ENCODE results near the gene LTO1.

Gene LTO1

GRCh38 chr11:69641681-69642548 is 33.2 kb downstream of the LTO1 start:
- H3K27ac ChIP-seq (ENCODE audit: low read depth, low read length), result peak overlapping the region; percentile 83
- peak overlapping the region; percentile 80 for H3K4me3 ChIP-seq (ENCODE audit: low read length)
- H3K9ac ChIP-seq (ENCODE audit: low read depth, low read length), result peak overlapping the region; percentile 86
- H3K4me1 ChIP-seq (ENCODE audit: insufficient read depth, low read length), result peaks cover 14% of the 10 kb centered on the region; the same call in 1 of the 2 replicates
- WGBS, result under 1% methylated on average over 66 of the region's 68 CpGs
- no peaks in the 10 kb centered on the region for H3K9me3 ChIP-seq (ENCODE audit: insufficient read depth, low read depth, low read length)
- peaks cover 15% of the 10 kb centered on the region for H3K27me3 ChIP-seq (ENCODE audit: insufficient read depth, low read length)
- peaks cover 35% of the 10 kb centered on the region for H3K36me3 ChIP-seq (ENCODE audit: insufficient read depth, low read length)

- H3K27me3 ChIP-seq (ENCODE audit: insufficient read depth, low read length), result peaks cover 23% of the 10 kb centered on the region
- no peaks in the 10 kb centered on the region for H3K9me3 ChIP-seq (ENCODE audit: insufficient read depth, low read depth, low read length)
- under 1% methylated on average over 43 of the region's 49 CpGs for WGBS
- peak within 1 kb of the TSS; percentile 80 for H3K4me3 ChIP-seq (ENCODE audit: low read length)
- H3K36me3 ChIP-seq (ENCODE audit: insufficient read depth, low read length), result peaks cover 27% of the 10 kb centered on the region
- H3K9ac ChIP-seq (ENCODE audit: low read depth, low read length), result peak within 1 kb of the TSS; percentile 86
- H3K27ac ChIP-seq (ENCODE audit: low read depth, low read length), result peak within 1 kb of the TSS; percentile 97
- peaks cover 16% of the 10 kb centered on the region; the same call in 1 of the 2 replicates for H3K4me1 ChIP-seq (ENCODE audit: insufficient read depth, low read length)
Observed at GRCh38 chr11:69640995-69641581, 34.1 kb downstream of the LTO1 start, which contains the start of gene CCND1. TSS of gene CCND1 (plus strand) at chr11:69641156. CDS start at chr11:69641314, 158 bp downstream.

GRCh38 chr11:69640260-69640994 is 34.7 kb downstream of the LTO1 start:
- Histone ChIP-seq H3K9ac (ENCODE audit: low read depth, low read length) (peak overlapping the region; percentile 81), H3K4me3 (ENCODE audit: low read length) (peak overlapping the region; percentile 80), H3K27ac (ENCODE audit: low read depth, low read length) (peak overlapping the region; percentile 97), H3K27me3 (ENCODE audit: insufficient read depth, low read length) (peaks cover 29% of the 10 kb centered on the region), H3K36me3 (ENCODE audit: insufficient read depth, low read length) (peaks cover 20% of the 10 kb centered on the region), H3K9me3 (ENCODE audit: insufficient read depth, low read depth, low read length) (no peaks in the 10 kb centered on the region), H3K4me1 (ENCODE audit: insufficient read depth, low read length) (peaks cover 21% of the 10 kb centered on the region; the same call in 1 of the 2 replicates)
- under 1% methylated on average over 43 of the region's 43 CpGs for WGBS

- 0% methylated on average over 5 of the region's 9 CpGs for WGBS
- H3K9me3 ChIP-seq (ENCODE audit: insufficient read depth, low read depth, low read length), result no peaks in the 10 kb centered on the region
- peaks cover 14% of the 10 kb centered on the region for H3K36me3 ChIP-seq (ENCODE audit: insufficient read depth, low read length)
- H3K4me1 ChIP-seq (ENCODE audit: insufficient read depth, low read length), result peaks cover 19% of the 10 kb centered on the region; the same call in 1 of the 2 replicates
- peak overlapping the region; percentile 80 for H3K4me3 ChIP-seq (ENCODE audit: low read length)
- peak overlapping the region; percentile 97; the same call in 1 of the 2 replicates for H3K27ac ChIP-seq (ENCODE audit: low read depth, low read length)
- peak overlapping the region; percentile 81 for H3K9ac ChIP-seq (ENCODE audit: low read depth, low read length)
- peaks cover 34% of the 10 kb centered on the region for H3K27me3 ChIP-seq (ENCODE audit: insufficient read depth, low read length)
Observed at GRCh38 chr11:69639831-69640230, 35.3 kb downstream of the LTO1 start.

- Histone ChIP-seq H3K36me3 (ENCODE audit: insufficient read depth, low read length) (peaks cover 7% of the 10 kb centered on the region), H3K4me3 (ENCODE audit: low read length) (peak overlapping the region; percentile 80), H3K9ac (ENCODE audit: low read depth, low read length) (peak overlapping the region; percentile 86), H3K27me3 (ENCODE audit: insufficient read depth, low read length) (peaks cover 40% of the 10 kb centered on the region), H3K4me1 (ENCODE audit: insufficient read depth, low read length) (peaks cover 16% of the 10 kb centered on the region; the same call in 1 of the 2 replicates), H3K27ac (ENCODE audit: low read depth, low read length) (peak overlapping the region; percentile 97), H3K9me3 (ENCODE audit: insufficient read depth, low read depth, low read length) (no peaks in the 10 kb centered on the region)
- WGBS, result under 1% methylated on average over 57 of the region's 64 CpGs
Observed at GRCh38 chr11:69638941-69639681, 36.0 kb downstream of the LTO1 start.

GRCh38 chr11:69637941-69638871 is 36.9 kb downstream of the LTO1 start:
- H3K36me3 ChIP-seq (ENCODE audit: insufficient read depth, low read length), result no peaks in the 10 kb centered on the region
- peak overlapping the region; percentile 80 for H3K4me3 ChIP-seq (ENCODE audit: low read length)
- WGBS, result under 1% methylated on average over 77 of the region's 78 CpGs
- H3K9ac ChIP-seq (ENCODE audit: low read depth, low read length), result peak overlapping the region; percentile 86
- H3K9me3 ChIP-seq (ENCODE audit: insufficient read depth, low read depth, low read length), result no peaks in the 10 kb centered on the region
- peaks cover 14% of the 10 kb centered on the region; the same call in 1 of the 2 replicates for H3K4me1 ChIP-seq (ENCODE audit: insufficient read depth, low read length)
- peak overlapping the region; percentile 97 for H3K27ac ChIP-seq (ENCODE audit: low read depth, low read length)
- peaks cover 40% of the 10 kb centered on the region for H3K27me3 ChIP-seq (ENCODE audit: insufficient read depth, low read length)

GRCh38 chr11:69637198-69637940 is 37.8 kb downstream of the LTO1 start:
- no peaks in the 10 kb centered on the region for H3K9me3 ChIP-seq (ENCODE audit: insufficient read depth, low read depth, low read length)
- H3K27ac ChIP-seq (ENCODE audit: low read depth, low read length), result peak overlapping the region; percentile 97
- WGBS, result 2% methylated on average over 66 of the region's 67 CpGs
- peaks cover 40% of the 10 kb centered on the region for H3K27me3 ChIP-seq (ENCODE audit: insufficient read depth, low read length)
- peak overlapping the region; percentile 86 for H3K9ac ChIP-seq (ENCODE audit: low read depth, low read length)
- peaks cover 14% of the 10 kb centered on the region; the same call in 1 of the 2 replicates for H3K4me1 ChIP-seq (ENCODE audit: insufficient read depth, low read length)
- peak overlapping the region; percentile 80 for H3K4me3 ChIP-seq (ENCODE audit: low read length)
- H3K36me3 ChIP-seq (ENCODE audit: insufficient read depth, low read length), result no peaks in the 10 kb centered on the region

GRCh38 chr11:69636512-69637197 is 38.5 kb downstream of the LTO1 start:
- no peak overlapping the region for H3K27ac ChIP-seq (ENCODE audit: low read depth, low read length)
- H3K9me3 ChIP-seq (ENCODE audit: insufficient read depth, low read depth, low read length), result no peaks in the 10 kb centered on the region
- H3K9ac ChIP-seq (ENCODE audit: low read depth, low read length), result peak overlapping the region; percentile 86
- H3K4me1 ChIP-seq (ENCODE audit: insufficient read depth, low read length), result peaks cover 14% of the 10 kb centered on the region; the same call in 1 of the 2 replicates
- under 1% methylated on average over 63 of the region's 63 CpGs for WGBS
- H3K4me3 ChIP-seq (ENCODE audit: low read length), result peak overlapping the region; percentile 80
- peaks cover 40% of the 10 kb centered on the region for H3K27me3 ChIP-seq (ENCODE audit: insufficient read depth, low read length)
- H3K36me3 ChIP-seq (ENCODE audit: insufficient read depth, low read length), result no peaks in the 10 kb centered on the region
